Left lung (tissue), 14 donors: ENCODE measurements around the gene MYO15A. TPM values are rescaled to one million over a fixed set of nuclear protein-coding genes. Genes with fewer than 3 reads are reported as not detected.

Experiments used
- ATAC-seq: fragments of 200-7000 bp; cut with Tn5 transposase; one replicate; pipeline ENCODE4 v1.9.1; 2020; ENCODE audit warnings: moderate library complexity
- DNase-seq, 4 donors: peaks; one replicate each; pipeline ENCODE4 v3.0.0-alpha.2; 2013 to 2020
- H3K27ac ChIP-seq, 2 donors: fragments of 200-600 bp; sonication (generic) in 1 of 2; one replicate each; pipeline versions ENCODE4 v1.5.0 to v1.8.0; 2020 to 2021
- H3K27me3 ChIP-seq, 2 donors: fragments of 200-600 bp; sonication (generic) in 1 of 2; one replicate each; pipeline versions ENCODE4 v1.5.0 to v1.8.0; 2020 to 2021
- H3K36me3 ChIP-seq, 2 donors: fragments of 200-600 bp; sonication (generic) in 1 of 2; one replicate each; pipeline versions ENCODE4 v1.5.0 to v1.8.0; 2020 to 2021
- H3K4me1 ChIP-seq, 2 donors: fragments of 200-600 bp; one replicate each; pipeline ENCODE4 v1.8.0; 2021
- H3K4me3 ChIP-seq, 2 donors: fragments of 200-600 bp; sonication (generic) in 1 of 2; one replicate each; pipeline versions ENCODE4 v1.5.0 to v1.8.0; 2020 to 2021; ENCODE audit warnings: mild to moderate bottlenecking in 1 of 2
- H3K9me3 ChIP-seq, 2 donors: fragments of 200-600 bp; sonication (generic) in 1 of 2; one replicate each; pipeline versions ENCODE4 v1.5.0 to v1.8.0; 2020 to 2021
- intact Hi-C, 2 donors: fragments of 100-400 bp; cut with DNase I; formaldehyde crosslinking; loops; one replicate each; pipeline versions ENCODE4 v1.11.2 to v1.14.2; 2022
- long read RNA-seq, 12 donors: library from polyadenylated mRNA in 2 of 12; unstranded in 2 of 12; transcript quantifications; one replicate each; pipeline ENCODE4 v2.0.0 and lab custom pipeline, GENCODE V29; 2019 to 2026
- polyA plus RNA-seq, 6 donors: library from polyadenylated mRNA; unstranded; fragments of 120-200 nt; gene quantifications; one replicate each; pipeline ENCODE4 v1.2.1, GENCODE V29; 2013; ENCODE audit not compliant: insufficient read length in 6 of 6
- total RNA-seq, 2 donors: library from RNA; stranded (reverse); fragmentation: NEBNext Ultra II Directional; extraction: Animal tissue kit (Norgen Biotek cat#: 25700); gene quantifications; one replicate each; pipeline ENCODE4 v1.2.1, GENCODE V29; 2021
- TF ChIP-seq, protein P1 (sequence below), 2 donors: fragments of 200-600 bp; sonication (generic) in 1 of 2; IDR thresholded peaks; one replicate each; pipeline versions ENCODE4 v1.5.0 to v1.8.0; 2021; ENCODE audit warnings: antibody characterized with exemption in 2 of 2
- donor health status: DM: no; HTN: yes; CAD: no.
- donor health status: DM: no; HTN: no; CAD: no.

Gene MYO15A
- total RNA-seq (1 to 10 TPM; 1.3 to 1.6 TPM), polyA plus RNA-seq (1 to 10 TPM; 1.7 to 3.2 (median 2.9) TPM)
- long read RNA-seq, donor 1, result 0 reads
- long read RNA-seq, donor 2, result 0 reads
- long read RNA-seq, donor 3, full-length matches to known transcripts, result 2 of 2 reads
- long read RNA-seq, donor 3, partial matches to known transcripts, result 0 of 2 reads
- long read RNA-seq, donor 3, other reads (novel, unspliced or antisense), result 0 of 2 reads
- long read RNA-seq, donor 4, partial matches to known transcripts, result 1 of 1 reads
- long read RNA-seq, donor 4, other reads (novel, unspliced or antisense), result 0 of 1 reads
- long read RNA-seq, donor 5, result 0 reads
- long read RNA-seq, donor 6, result 0 reads
- long read RNA-seq, donor 7, result 0 reads
- long read RNA-seq, donor 8, result 0 reads
- long read RNA-seq, donor 9, result 0 reads
- long read RNA-seq, donor 10, partial matches to known transcripts, result 0 of 1 reads
- long read RNA-seq, donor 10, other reads (novel, unspliced or antisense), result 1 of 1 reads
- long read RNA-seq, donor 11, result 0 reads
- long read RNA-seq, donor 12, result 0 reads

DNA sequence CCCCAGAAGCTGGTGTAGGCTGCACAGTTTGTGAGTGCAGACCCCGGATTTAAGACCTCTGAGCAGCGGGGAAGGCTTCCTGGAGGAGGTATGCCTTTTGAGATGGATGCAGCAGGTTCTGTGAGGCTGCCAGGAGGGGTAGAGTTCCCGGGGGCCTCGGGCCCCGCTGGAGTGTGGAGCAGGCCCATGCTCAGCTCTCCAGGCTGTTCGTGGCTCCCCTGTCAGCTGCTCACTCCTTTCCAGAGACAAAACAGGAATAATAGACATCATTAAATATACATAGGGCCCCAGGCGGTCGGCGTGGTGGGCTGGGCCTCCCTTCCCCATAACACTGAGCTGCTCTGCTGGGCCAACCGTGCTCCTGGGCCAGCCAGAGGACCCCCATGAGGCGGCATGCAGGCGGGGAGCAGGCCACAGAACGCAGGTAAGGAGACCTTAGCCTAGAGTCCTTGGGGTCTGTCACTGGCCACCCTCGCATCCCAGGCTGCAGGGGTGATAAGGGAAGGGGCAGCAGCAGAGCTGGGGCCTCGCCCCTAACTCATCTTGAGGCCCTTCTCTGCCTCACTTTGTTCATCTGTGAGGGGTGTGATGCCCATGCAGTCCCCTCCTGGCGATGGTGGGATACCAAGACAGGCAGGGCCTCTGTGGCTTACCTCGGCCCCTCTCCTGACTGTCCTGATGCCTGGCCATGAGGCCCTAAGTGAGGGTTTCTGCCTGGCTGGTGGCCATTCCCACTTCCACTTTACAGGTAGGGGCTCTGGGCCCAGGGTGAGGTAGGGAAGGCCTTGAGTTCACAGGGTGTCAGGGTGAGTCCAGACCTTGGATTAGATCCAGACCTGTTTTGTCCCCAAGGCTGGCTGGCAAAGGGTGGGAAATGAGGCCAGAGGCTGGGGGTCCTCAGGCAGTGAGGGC lies at the start of gene MYO15A:
MYO15A (plus strand) TSS at position 356 of the 912 bp plus-strand sequence. CDS start 10,045 bp downstream, outside the sequence.
- Histone ChIP-seq H3K27me3 (no peaks in the 10 kb centered on the region), H3K4me1 (no peaks in the 10 kb centered on the region), H3K36me3 (peaks cover 0 to 42% of the 10 kb centered on the region in 2 donors), H3K4me3 (no peak within 1 kb of the TSS), H3K9me3 (no peaks in the 10 kb centered on the region), H3K27ac (no peak within 1 kb of the TSS)
- ATAC-seq, result no peak
- TF ChIP-seq, protein P1, sequence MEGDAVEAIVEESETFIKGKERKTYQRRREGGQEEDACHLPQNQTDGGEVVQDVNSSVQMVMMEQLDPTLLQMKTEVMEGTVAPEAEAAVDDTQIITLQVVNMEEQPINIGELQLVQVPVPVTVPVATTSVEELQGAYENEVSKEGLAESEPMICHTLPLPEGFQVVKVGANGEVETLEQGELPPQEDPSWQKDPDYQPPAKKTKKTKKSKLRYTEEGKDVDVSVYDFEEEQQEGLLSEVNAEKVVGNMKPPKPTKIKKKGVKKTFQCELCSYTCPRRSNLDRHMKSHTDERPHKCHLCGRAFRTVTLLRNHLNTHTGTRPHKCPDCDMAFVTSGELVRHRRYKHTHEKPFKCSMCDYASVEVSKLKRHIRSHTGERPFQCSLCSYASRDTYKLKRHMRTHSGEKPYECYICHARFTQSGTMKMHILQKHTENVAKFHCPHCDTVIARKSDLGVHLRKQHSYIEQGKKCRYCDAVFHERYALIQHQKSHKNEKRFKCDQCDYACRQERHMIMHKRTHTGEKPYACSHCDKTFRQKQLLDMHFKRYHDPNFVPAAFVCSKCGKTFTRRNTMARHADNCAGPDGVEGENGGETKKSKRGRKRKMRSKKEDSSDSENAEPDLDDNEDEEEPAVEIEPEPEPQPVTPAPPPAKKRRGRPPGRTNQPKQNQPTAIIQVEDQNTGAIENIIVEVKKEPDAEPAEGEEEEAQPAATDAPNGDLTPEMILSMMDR (IDR thresholded peaks at IDR 0.05), result no peak
- no peak for DNase-seq
- intact Hi-C loops, result no loop called here

DNA sequence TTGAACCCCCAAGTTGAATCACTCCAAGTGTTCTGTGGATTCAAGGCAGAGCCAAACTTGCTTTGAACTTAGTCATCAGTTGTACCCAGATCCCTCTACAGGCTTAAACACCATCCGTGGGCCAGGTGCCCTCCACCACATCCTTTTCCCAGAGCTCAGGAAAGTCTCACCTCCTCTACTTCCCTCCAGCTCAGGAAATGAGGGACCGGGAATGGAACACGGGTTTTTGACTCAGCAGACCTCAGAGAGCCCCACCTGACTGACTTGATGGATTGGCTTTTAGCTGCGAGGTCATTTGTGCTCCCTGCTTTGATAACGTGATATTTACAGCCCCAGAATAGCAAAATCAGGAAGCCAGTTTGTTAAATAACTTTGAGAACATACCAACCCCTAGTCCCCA lies 49.3 kb upstream of the MYO15A start:
- DNase-seq (no peak), ATAC-seq (no peak)
- H3K4me1 ChIP-seq, result no peaks in the 10 kb centered on the region
- H3K9me3 ChIP-seq, result no peaks in the 10 kb centered on the region
- intact Hi-C loops, result no loop called here
- peaks cover 0 to 94% of the 10 kb centered on the region in 2 donors for H3K36me3 ChIP-seq
- H3K4me3 ChIP-seq, result no peak overlapping the region
- TF ChIP-seq, protein P1 (IDR thresholded peaks at IDR 0.05), result no peak
- no peak overlapping the region for H3K27ac ChIP-seq
- H3K27me3 ChIP-seq, result no peaks in the 10 kb centered on the region

DNA sequence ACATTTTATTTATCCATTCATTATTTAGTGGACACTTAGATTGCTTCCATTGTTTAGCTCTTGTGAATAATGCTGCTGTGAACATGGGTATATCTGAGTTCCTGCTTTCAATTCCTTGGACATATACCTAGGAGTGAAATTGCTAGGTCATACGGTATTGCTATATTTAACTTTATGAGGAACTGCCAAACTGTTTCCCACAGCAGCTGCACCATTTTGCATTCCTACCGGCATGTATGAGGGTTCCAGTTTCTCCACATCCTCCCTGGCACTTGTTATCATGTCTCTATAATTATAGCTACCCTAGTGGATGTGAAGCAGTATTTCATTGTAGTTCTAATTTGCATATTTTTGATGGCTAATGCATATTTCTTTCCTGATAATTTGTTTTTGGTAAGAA lies 44.5 kb upstream of the MYO15A start:
- Histone ChIP-seq H3K27me3 (no peaks in the 10 kb centered on the region), H3K36me3 (peaks cover 0 to 80% of the 10 kb centered on the region in 2 donors), H3K9me3 (no peaks in the 10 kb centered on the region), H3K27ac (no peak overlapping the region), H3K4me1 (no peaks in the 10 kb centered on the region), H3K4me3 (no peak overlapping the region)
- DNase-seq, result no peak
- TF ChIP-seq, protein P1 (IDR thresholded peaks at IDR 0.05), result no peak
- intact Hi-C loops, result no loop called here
- ATAC-seq, result no peak

DNA sequence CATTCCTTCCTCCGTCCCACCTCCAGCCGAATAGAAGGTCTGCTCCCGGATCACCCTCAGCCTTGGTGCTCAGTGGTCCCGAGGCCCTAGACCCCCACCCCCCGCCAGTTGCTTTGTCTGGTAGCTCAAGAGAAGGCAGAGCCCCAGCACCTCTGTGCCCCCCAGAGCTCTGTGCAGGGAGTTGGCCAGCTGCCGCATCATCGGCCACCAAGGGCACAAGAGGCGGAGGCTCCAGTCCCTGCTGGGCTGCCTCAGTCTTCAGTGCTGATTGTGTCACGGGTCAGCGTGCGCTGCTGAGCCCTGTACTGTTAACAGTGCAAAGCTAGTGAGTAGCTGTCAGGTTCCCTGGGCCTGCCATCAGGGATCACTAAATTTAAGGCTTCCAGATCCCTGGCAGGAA lies 43.0 kb upstream of the MYO15A start:
- H3K36me3 ChIP-seq, result peaks cover 0 to 65% of the 10 kb centered on the region in 2 donors
- no peaks in the 10 kb centered on the region for H3K4me1 ChIP-seq
- H3K4me3 ChIP-seq, result no peak overlapping the region
- no peak overlapping the region for H3K27ac ChIP-seq
- intact Hi-C loops, result no loop called here
- no peaks in the 10 kb centered on the region for H3K9me3 ChIP-seq
- no peak for ATAC-seq
- DNase-seq, result no peak
- no peaks in the 10 kb centered on the region for H3K27me3 ChIP-seq
- TF ChIP-seq, protein P1 (IDR thresholded peaks at IDR 0.05), result no peak

- ATAC-seq, result no peak
- no peak overlapping the region for H3K4me3 ChIP-seq
Measured at GRCh38 chr17:18066866-18067265, 41.7 kb upstream of the MYO15A start.

More at GRCh38 chr17:18066866-18067265, 41.7 kb upstream of the MYO15A start:
- TF ChIP-seq, protein P1 (IDR thresholded peaks at IDR 0.05), result no peak
- no peaks in the 10 kb centered on the region for H3K27me3 ChIP-seq
- no peaks in the 10 kb centered on the region for H3K9me3 ChIP-seq
- DNase-seq, result no peak
- intact Hi-C loops, result no loop called here
- no peaks in the 10 kb centered on the region for H3K4me1 ChIP-seq
- no peak overlapping the region for H3K27ac ChIP-seq
- H3K36me3 ChIP-seq, result peaks cover 0 to 52% of the 10 kb centered on the region in 2 donors
